ENCODE data around the gene VN1R4.
"Not testable (repeated sequence)": the region's sequence is repeated elsewhere in the genome, so short reads cannot be mapped to it uniquely, and the experiment has no call there.

The VN1R4 gene

DNA sequence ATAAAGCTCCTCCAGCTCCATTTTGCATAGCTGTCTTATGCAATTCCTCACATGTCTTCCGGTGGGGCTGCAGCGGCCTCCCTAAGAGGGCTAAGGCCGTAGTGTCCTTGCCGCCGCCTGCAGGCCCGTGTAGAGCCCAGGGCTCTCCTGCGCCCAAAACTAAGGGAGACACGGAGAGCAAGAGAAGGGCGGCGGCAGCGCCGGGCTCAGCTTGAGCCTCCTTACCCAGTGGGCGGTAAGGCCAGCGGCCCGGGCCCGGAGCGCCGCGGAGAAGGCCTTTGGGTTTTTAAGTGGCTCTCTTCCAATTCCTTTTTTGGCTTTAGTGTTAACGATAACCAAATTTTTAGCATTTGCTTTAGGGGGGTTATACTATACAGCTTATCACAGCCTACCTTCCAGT, 42.9 kb downstream of the VN1R4 start:
- Histone ChIP-seq H3K9me2 (replicated peaks; ENCODE audit: insufficient read depth, low read length) (no peaks in the 10 kb centered on the region; the same call in 1 of the 2 replicates), H3K36me3 (ENCODE audit: low read length) (no peaks in the 10 kb centered on the region), H3K27me3 (ENCODE audit: low read length) (no peaks in the 10 kb centered on the region), H3K4me3 (ENCODE audit: insufficient read depth, low read length, poor library complexity, severe bottlenecking) (no peak overlapping the region), H3K9ac (ENCODE audit: low read length) (no peak overlapping the region), H3K4me2 (ENCODE audit: low read depth, low read length, poor library complexity, severe bottlenecking) (no peak overlapping the region), H3K27ac (ENCODE audit: low read depth, low read length) (no peak overlapping the region), H3F3A (ENCODE audit: insufficient read depth) (no peaks in the 10 kb centered on the region), H2AFZ (ENCODE audit: low read depth, low read length, severe bottlenecking) (no peak overlapping the region), H3K79me2 (ENCODE audit: insufficient read depth, low read length) (no peaks in the 10 kb centered on the region), H4K20me1 (ENCODE audit: low read depth, low read length) (no peaks in the 10 kb centered on the region), H3K9me3 (ENCODE audit: insufficient read depth, low read length) (peaks cover 11% of the 10 kb centered on the region; the same call in 1 of the 2 replicates)
- no peak for TF ChIP-seq EZH2phosphoT487 (conservative IDR thresholded peaks at IDR 0.05; ENCODE audit: low read length)
- TF ChIP-seq, protein P1, sequence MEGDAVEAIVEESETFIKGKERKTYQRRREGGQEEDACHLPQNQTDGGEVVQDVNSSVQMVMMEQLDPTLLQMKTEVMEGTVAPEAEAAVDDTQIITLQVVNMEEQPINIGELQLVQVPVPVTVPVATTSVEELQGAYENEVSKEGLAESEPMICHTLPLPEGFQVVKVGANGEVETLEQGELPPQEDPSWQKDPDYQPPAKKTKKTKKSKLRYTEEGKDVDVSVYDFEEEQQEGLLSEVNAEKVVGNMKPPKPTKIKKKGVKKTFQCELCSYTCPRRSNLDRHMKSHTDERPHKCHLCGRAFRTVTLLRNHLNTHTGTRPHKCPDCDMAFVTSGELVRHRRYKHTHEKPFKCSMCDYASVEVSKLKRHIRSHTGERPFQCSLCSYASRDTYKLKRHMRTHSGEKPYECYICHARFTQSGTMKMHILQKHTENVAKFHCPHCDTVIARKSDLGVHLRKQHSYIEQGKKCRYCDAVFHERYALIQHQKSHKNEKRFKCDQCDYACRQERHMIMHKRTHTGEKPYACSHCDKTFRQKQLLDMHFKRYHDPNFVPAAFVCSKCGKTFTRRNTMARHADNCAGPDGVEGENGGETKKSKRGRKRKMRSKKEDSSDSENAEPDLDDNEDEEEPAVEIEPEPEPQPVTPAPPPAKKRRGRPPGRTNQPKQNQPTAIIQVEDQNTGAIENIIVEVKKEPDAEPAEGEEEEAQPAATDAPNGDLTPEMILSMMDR (IDR thresholded peaks at IDR 0.05; ENCODE audit: insufficient read depth, low read length, poor library complexity, severe bottlenecking) = no peak

DNA sequence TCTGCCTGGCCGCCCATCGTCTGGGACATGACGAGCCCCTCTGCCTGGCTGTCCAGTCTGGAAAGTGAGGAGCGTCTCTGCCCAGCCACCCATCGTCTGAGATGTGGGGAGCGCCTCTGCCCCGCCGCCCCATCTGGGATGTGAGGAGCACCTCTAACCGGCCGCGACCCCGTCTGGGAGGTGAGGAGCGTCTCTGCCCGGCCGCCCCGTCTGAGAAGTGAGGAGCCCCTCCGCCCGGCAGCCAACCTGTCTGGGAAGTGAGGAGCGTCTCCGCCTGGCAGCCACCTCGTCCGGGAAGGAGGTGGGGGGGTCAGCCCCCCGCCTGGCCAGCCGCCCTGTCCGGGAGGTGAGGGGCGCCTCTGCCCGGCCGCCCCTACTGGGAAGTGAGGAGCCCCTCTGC, 44.8 kb downstream of the VN1R4 start:
- H3K9ac ChIP-seq (ENCODE audit: low read length); H3K4me3 ChIP-seq (ENCODE audit: insufficient read depth, low read length, poor library complexity, severe bottlenecking); H3K4me2 ChIP-seq (ENCODE audit: low read depth, low read length, poor library complexity, severe bottlenecking); H3F3A ChIP-seq (ENCODE audit: insufficient read depth); H3K9me2 ChIP-seq (replicated peaks; ENCODE audit: insufficient read depth, low read length); H3K79me2 ChIP-seq (ENCODE audit: insufficient read depth, low read length); H3K27me3 ChIP-seq (ENCODE audit: low read length); H2AFZ ChIP-seq (ENCODE audit: low read depth, low read length, severe bottlenecking); H3K27ac ChIP-seq (ENCODE audit: low read depth, low read length); H3K36me3 ChIP-seq (ENCODE audit: low read length); H4K20me1 ChIP-seq (ENCODE audit: low read depth, low read length): not testable (repeated sequence)
- H3K9me3 ChIP-seq (ENCODE audit: insufficient read depth, low read length) = peaks cover 14% of the 10 kb centered on the region; the same call in 1 of the 2 replicates
